ENCODE results near the gene HSP90AB1.

Gene HSP90AB1

DNA sequence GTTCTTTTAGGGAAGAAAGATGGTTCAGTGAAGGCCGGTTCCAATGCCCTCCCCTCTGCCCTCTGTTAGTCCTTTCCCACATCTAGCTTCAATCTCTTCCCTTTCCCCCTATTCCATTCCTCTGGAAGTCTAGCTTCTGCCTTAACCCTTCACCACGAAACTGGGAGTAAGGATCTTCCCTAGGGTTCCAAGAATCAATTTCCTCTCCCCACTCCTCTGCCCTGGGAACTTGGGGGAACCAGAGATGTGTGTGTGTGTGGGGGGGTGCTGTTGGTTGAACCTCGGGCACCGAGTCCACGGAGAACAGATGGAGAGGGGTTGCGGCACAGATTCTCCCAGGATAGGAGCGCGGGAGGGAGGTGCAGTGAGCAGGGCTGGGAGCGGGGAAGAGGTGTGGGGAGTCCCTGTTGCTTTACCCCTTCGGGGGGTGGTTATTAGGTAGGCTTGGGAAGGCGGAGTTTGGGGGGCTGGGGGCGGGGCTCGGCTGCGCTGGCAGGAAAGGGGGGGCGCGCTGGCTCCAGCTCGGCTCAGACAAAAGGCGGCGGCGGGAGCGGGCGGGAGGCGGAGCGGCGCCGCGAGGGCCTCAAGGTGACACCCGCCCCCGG lies 23.1 kb downstream of the HSP90AB1 start, which contains the start of gene TMEM151B:
Gene TMEM151B (plus strand): TSS at position 530 of the 605 bp plus-strand sequence. CDS start 293 bp downstream, outside the sequence.
- no peak for DNase-seq

DNA sequence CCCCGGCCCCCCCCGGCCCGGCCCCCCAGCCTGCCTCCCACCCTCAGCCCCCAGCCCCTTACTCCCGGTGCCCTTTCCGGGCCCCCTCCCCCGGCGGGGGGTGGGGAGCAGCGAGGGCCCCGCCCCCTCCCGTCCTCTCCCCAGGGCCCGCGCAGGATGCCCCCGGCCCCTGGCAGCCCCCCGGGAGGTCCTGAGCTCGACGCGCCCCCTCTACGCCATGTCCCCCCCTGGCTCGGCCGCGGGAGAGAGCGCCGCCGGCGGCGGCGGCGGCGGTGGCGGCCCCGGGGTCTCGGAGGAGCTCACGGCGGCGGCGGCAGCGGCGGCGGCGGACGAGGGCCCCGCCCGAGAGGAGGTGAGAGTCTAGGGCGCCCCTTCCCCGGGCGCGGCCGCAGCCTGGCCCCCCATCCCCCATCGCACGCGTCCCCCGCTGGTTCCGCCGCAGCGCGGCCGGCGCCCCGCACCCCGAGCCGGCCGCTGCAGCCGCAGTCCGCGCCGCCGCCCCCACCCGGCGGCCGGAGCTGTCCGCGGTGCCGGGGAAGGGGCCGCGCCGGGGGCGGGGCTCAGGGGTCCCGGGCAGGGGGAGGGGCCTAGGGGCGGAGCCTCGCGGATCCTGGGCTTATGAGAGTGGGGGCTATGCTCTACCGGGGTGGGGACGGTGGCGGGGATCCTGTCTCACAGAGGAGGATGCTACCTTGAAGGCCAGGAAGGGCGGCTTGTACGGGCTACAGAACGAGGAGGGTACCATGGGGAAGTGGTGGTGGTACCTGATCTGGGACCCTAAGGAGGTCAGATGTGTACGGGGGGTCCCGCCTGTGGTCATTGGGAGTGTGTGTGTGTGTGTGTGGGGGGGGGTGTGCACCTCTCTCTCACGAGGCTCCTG lies 23.9 kb downstream of the HSP90AB1 start:
- no peak for DNase-seq

DNA sequence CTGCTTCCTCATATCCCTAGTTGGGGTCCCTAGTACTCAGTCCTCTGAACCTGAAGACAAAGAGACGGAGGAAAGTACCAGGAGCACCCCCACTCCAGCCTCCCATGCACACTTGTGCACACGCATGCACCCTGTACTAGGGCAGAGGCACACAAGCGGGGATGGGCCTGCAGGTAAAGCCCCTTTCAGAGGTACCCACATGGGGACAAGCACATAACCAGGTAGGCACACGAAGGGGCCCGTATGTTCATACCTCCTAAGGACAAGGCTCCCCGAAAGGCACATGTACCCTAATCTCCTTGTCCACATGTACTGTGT lies 24.5 kb downstream of the HSP90AB1 start:
- DNase-seq = no peak

DNA sequence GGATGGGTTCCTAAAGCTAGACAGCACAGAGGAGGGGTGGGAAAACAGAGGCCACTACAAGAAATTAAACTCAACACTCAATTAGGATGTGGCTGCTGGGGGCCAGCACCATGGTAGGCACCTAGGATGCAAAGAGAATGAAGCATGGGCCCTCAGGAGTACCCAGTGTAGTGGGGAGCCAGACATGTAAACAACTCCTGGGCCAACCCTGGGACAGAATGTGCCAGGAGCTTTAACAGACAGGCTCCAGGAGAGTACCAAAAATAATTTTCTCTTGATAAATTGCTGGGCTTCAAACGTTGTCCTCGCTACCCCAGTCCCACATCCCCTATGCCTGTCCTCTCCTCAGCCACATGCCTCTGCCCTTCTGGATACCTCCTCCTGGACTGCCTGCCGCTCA lies 25.0 kb downstream of the HSP90AB1 start:
- no peak for DNase-seq

DNA sequence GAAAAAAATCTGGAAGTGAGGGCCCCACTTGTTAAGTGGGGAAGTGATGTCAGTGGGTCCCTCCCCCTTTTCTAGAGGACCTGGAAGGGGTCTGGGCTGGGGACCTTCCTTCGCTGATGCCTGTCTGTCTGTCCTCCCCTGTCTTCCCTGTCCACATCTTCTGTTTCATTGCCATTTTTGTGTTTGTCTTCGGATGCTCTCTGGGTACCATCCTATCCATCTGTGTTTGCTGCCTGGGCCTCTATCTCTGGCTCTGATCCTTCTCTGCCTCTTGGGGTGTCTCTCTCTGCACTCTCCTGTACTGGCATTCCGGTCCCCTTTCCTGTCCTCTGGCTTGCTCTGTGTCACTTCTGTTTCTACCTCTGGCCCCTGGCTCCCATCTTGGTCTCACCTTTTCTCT lies 25.6 kb downstream of the HSP90AB1 start:
- no peak for DNase-seq

DNA sequence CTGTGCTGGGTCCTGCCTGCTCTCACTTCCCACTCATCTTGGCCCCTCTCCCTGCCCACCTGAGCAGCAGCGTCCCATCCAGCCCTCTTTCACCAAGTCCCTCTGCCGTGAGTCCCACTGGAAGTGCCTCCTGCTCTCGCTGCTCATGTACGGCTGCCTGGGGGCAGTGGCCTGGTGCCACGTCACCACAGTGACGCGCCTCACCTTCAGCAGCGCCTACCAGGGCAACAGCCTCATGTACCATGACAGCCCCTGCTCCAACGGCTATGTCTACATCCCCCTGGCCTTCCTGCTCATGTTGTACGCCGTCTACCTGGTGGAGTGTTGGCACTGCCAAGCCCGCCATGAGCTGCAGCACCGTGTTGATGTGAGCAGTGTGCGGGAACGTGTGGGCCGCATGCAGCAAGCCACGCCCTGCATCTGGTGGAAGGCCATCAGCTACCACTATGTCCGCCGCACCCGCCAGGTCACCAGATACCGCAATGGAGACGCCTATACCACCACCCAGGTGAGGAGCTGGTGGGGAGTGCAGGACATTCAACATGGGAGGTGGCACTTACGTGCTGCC lies 26.2 kb downstream of the HSP90AB1 start:
- no peak for DNase-seq

DNA sequence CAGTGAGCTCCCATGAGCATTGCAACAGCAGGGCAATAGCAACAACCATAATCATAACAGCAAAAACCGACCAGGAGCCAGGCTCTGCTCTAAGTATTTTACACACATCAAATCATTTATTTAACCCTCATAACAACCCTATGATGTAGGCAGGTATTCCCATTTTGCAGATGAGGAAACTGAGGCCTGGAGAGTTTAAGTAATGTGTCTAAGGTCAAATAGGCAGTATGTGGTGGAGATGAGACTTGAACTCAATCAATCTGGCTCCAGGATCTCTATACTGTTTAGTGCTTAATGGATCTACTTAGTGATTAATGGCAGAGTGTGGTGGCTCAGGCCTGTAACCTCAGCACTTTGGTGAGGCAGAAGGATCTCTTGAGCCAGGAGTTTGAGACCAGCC lies 26.7 kb downstream of the HSP90AB1 start:
- no peak for DNase-seq

DNA sequence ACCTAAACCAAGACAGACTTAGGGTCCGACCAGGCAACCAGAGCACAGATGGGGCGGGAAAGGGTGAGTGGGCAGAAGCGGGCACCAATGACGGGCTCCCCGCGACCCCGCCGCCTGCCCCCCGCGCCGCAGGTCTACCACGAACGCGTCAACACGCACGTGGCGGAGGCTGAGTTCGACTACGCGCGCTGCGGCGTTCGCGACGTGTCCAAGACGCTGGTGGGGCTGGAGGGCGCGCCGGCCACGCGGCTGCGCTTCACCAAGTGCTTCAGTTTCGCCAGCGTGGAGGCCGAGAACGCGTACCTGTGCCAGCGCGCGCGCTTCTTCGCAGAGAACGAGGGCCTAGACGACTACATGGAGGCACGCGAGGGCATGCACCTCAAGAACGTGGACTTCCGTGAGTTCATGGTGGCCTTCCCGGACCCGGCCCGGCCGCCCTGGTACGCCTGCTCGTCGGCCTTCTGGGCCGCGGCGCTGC lies 28.4 kb downstream of the HSP90AB1 start:
- DNase-seq = no peak

DNA sequence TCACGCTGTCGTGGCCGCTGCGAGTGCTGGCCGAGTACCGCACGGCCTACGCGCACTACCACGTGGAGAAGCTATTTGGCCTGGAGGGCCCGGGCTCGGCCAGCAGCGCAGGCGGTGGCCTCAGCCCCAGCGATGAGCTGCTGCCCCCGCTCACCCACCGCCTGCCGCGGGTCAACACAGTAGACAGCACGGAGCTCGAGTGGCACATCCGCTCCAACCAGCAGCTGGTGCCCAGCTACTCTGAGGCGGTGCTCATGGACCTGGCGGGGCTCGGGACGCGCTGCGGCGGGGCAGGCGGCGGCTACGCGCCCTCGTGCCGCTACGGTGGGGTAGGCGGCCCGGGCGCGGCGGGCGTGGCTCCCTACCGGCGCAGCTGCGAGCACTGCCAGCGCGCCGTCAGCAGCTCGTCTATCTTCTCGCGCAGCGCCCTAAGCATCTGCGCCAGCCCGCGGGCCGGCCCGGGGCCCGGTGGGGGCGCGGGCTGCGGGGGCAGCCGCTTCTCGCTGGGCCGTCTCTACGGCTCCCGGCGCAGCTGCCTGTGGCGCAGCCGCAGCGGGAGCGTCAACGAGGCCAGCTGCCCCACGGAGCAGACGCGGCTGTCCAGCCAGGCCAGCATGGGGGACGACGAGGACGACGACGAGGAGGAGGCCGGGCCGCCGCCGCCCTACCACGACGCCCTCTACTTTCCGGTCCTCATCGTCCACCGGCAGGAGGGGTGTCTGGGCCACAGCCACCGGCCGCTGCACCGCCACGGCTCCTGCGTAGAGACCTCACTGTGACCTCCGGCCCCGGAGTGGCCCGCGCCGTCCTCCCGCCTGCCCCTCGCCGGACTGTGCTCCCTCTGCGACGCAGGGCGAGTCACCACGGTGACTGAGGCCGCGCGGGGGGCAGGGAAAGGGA lies 29.1 kb downstream of the HSP90AB1 start:
- DNase-seq = peak; percentile 56

DNA sequence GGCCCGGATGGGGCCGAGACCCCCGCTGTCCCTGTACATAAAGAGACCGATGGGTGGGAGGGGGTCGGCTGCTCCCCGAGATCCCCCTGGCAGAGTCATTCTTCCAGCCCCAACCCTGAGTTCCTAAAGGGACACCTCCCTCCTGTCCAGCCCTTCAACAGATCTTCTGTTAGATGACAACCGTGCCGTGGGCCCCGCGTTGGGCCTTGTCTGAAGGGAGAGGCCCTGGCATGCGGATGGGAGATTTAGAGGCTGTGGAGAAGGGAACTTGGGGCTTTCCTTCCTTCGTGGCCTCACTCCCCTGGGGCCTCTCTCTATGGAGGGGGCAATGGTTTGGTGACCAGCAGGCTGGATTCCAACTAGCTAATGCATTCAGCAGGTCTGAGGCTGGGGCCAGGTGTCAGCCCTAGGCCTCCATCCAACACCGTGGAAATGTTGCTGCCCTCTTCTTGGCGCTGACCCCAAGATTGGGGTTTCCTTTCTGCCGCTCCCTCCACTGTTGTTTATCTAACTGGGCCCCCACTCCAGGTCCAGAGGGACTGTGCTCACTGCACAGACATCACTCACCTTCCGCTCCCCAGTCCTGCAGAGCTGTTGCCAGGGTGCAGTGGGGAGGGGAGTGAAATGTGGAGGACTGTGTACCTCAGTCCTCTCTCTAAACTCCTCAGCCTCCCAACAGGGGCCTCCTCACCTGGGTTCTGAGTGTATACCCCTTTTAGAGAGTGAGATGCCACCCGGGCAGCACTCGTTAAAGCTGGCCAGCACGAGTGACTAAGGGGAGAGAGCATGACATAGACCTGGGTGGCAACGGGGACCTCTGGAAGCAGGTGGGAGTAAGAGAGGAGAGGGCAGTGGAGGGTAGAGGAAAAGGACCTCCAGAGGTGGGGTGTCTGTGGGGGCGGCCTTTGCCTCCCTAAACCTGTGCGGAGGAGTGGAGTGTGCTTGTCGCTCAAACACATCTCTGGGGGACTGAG lies 30.1 kb downstream of the HSP90AB1 start:
- no peak for DNase-seq

DNA sequence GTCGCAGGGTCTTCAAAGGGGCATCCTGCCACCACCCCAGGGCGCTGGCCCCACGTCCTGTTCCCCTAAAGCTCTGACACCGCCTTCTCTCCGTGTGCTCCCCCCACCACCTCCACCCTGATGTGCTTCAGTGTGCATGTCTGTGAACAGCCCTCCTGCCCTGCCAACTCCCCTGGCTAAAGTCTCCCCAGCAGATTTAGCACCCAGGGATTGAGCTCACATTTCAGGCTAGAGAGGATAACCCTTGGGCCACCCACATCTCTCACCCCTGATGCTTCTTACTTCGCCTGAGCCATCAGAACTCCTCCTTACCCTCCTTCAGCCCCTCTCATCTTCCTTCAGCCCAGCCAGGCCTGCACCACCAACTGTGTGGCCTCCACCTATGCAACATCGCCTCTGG lies 30.9 kb downstream of the HSP90AB1 start:
- DNase-seq = no peak

DNA sequence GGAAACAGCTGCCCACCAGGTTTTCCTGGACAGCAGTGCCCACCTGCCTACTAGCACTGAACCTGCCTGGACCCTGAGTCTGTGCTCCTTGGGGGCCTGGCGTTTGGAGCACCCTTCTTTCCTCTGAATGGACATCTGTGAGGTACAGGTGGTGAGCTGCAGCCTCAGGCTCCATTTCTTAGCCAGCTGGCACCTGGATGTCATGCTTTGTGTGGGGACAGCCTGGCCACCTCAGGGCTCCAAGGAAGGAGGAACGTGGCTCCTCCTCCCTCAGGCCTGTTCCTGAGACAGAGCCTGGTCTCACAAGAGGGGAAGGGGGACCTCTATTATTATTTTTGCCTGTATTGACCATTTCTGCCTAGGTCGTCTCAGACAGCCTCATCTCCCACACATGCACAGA lies 31.4 kb downstream of the HSP90AB1 start:
- DNase-seq = no peak

DNA sequence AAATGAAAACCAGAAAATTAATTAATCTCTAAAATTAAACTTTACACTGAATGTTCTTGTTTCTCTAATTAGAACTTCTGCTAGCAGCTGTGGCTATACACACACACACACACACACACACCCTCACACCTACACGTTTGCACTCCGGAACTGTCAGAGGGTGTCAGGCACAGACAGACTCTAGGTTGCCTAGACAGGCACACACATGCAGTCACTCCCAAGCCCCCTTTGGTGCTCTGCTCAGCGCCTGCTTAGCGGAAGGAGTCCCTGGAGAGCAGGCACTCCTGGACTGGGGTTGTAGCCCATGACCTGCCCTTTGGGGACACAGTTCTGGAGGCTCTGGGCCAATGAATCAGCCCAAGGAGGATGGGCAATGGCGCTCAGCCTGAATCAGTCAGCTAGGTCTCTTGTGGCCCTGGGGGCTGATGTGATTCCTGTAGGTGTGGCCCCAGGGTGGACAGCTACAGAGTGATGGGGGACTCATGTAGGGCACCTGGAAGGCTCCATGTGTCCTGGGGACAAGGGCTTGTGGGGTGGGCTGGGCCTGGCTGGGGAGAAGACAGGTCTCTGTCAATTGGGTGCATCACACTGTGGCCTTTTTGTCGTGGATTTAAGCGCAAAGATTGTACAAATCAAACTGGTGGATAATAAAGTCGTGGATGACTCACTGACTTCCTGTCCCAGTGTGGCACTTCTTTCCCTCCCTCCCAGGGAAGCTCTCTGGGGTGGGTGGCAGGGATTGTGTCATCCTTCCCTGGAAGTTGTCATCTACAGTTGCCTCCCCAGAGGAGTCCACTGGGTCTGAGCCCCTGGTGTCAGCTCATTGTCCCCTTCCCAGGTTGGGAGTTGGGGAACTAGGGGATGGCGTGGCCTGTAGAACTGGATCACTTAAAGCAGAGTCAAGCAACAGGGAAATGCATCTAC lies 32.1 kb downstream of the HSP90AB1 start:
- no peak for DNase-seq

DNA sequence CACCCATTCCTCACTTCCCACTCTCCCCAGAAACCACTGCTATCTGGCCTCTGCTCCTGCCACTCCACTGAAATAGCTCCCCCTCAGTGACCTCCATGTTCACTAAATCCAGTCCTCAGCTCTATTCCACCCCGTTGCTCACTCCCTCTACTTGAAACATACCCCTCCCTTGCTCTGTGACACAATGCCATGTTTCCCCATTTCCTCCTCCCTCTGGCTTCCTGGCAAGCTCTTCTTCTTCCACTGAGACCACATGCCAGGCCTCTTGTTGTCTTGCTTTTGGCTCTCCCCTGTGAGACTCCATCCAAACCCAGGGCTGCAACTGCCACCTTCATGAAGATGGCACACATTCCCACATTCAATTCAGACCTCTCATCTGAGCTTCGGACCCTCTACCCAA lies 37.2 kb downstream of the HSP90AB1 start:
- DNase-seq = no peak

DNA sequence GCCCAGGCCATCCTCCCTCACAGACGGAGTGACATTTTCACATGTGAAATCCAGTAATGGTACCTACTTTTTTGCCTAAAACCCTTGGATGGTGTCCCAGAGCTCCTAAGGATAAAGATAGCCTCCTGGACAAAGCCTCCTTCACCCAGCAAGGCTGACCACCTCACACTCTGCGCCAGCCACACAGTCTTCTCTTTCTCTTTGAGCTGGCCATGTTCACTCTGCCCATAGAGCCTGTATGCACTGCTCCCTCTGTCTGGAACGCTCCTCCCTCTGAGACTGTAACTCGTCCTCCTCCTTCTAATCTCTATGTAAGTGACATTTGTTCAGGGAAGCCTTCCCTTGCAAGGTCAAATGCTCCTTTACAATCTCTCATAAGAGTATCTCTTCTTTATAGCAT lies 38.0 kb downstream of the HSP90AB1 start:
- DNase-seq = no peak

DNA sequence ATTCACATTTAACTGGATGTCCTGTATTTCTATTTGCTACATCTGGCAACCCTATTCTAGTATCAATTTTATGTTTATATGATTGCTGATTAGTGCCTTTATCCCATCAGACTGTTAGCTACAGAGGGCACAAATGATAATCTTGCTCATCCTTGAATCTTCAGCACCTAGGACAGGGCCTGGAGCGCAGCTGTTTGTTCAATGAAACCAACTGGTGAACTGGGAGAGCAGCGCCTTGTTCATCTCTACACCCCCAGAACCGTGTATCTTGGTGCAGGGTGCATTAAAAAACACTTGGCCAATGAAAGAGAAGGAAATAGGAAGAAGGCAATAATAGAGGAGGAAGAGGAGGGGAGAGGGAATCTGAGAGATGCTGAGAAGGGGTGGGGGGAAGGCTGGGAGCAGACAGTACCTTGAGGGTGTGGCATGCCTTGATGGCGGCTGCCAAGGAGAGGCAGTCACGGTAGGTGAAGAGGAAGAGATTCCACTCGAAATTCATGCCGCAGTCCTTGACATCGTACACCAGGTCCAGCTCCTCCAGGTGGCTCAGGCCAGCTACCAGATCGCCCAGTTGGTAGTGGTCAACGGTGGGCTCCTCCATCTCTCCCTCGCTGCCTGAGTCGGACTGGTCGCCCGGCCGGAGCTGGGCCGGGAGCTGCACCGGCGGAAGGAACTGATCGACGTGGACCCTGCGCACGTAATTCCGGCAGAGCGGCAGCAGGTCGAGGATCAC lies 38.8 kb downstream of the HSP90AB1 start:
- DNase-seq = no peak

DNA sequence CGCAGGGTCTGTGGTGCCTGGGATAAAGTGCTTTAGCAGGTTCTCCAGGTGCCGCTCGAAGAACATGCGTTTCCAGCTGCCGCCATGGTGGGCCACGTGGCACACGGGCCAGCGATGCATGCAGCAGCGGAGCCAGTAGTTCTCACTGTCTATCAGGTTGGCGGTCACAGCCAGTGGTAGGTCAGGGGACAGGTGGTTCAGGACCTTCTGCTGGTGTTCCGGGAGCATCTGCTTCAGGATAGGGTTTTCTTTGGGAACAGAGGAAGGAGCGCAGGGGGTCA lies 39.3 kb downstream of the HSP90AB1 start:
- DNase-seq = no peak

DNA sequence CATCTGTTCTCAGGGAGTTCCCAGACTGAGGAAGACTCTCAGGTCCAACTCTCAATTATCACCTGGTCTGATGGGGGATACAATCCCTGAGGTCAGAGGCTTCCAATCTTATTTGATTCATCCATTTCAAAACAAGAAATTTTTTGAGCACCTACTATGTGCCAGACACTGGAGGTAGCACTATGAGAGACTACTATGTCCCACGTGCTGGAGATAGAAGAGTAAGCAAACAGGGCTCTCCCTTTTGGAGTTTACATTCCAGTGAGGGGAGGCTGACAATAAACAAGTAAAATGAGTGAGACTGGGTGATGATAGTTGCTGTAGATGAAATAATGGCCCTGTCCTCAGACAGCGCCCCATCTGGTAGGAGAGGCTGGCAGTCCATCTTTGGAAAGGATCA lies 39.8 kb downstream of the HSP90AB1 start:
- DNase-seq = no peak

DNA sequence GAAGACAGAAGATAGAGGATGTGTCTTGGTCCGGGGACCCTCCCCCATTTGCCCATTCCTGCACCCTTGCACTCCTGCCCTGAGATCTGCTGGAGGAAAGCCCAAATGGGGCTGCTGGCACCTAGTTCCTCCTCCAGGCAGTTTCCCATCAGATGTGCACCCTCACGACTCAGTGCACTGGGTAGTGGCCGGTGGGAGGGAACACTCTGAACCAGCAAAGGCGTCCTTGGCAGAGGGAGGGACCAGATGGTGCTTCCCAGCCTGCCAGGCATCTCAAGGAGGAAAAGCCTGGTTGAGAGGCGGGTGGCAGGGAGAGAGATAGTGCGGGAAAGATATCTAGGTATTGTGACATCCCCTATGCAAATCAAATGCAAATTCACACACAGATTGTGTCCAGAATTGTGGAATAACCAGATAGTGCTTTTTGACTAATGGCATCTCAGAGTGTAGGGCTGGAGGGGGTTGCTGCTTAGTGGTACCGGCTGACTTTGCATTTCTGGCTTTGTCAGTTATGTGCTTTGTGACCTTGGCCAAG lies 42.9 kb downstream of the HSP90AB1 start:
- DNase-seq = no peak

DNA sequence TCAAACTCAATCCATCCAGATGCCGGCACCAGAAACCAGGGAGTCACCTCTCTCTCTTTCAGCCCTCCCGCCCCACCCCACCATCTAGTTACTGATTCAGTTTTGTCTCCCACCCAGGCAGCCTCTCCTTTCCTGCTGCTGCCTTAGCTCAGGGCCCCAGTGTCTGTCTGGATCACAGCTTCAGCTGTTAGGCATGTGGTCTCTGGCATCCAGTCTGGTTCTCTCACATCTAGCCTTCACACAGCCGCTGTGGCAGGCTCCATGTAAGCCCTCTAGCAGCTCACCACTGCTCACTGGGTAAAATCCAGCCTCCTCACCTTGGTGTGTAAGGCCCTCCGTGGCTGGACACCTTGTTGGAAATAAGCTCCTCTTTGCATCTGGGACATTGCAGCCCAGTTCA lies 44.9 kb downstream of the HSP90AB1 start:
- DNase-seq = no peak
